ENCODE results near the gene RIC3.

DNA sequence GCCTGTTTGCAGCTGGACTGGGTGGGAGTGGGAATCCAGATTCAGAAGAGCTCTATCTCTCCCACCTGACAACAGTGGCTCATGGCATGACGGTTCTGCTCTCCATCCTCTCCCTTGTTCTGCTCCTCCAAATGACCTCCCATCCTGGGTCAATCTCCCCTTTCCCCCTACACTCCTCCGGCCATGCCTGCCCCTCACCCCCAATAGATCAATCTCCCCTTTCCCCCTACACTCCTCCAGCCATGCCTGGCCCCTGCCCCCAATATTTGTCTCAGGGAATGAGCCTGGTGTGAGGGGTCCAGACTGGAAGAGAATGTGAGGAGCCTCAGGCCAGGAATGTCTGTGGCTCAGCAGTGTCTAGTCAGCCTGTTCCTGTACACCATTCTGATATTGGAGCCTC is 30.9 kb upstream of the RIC3 start:
- no peak for TF ChIP-seq POLR2AphosphoS5 (IDR thresholded peaks at IDR 0.05; ENCODE audit: low read depth, low read length)
- no peak for TF ChIP-seq POLR2A (IDR thresholded peaks at IDR 0.05; ENCODE audit: low read depth, low read length)
- TF ChIP-seq SPI1 (IDR thresholded peaks at IDR 0.05; ENCODE audit: low read depth, low read length): no peak
- TF ChIP-seq TAF1 (IDR thresholded peaks at IDR 0.05; ENCODE audit: low read depth, low read length): no peak
